Measurements from ENCODE around the gene TMEM271.
"Not testable (repeated sequence)": the region's sequence is repeated elsewhere in the genome, so short reads cannot be mapped to it uniquely, and the experiment has no call there.

TMEM271 gene

GRCh38 chr4:567457-568350 is 8.4 kb downstream of the TMEM271 start:
- DNase-seq (ENCODE audit: extremely low spot score, insufficient read length, low read depth) (no peak), FAIRE-seq (no peak)

DNA sequence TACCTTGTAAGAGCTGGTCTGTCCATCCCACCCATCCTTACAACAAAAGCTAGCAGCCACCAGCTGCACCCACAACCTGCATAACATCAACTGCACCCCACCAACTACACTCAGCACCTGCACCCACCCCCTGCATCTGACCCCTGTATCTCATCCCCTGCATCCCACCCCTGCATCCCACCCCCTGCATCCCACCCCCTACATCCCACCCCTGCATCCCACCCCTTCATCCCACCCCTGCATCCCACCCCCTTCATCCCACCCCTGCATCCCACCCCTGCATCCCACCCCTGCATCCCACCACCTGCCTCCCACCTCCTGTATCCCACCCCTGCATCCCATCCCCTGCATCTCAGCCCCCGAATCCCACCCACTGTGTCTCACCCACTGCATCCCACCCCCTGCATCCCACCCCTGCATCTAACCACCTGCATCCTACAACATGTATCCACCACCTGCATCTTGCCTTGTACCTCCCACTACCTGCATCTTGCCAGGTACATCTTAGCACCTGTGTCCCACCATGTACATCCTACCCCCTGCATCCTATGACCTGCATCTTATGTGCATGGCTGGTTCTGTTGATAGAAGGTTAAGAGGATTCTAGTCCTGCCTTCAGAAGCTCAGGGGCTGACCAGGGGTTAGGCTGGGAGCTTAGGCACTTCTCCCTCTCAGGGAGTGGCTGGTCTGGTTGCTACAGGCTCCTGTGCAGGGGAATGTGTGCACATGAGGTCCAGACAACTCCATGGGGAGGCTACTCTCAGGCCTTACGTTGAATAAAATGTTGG is 9.4 kb downstream of the TMEM271 start:
- FAIRE-seq (no peak), DNase-seq (ENCODE audit: extremely low spot score, insufficient read length, low read depth) (no peak)

DNA sequence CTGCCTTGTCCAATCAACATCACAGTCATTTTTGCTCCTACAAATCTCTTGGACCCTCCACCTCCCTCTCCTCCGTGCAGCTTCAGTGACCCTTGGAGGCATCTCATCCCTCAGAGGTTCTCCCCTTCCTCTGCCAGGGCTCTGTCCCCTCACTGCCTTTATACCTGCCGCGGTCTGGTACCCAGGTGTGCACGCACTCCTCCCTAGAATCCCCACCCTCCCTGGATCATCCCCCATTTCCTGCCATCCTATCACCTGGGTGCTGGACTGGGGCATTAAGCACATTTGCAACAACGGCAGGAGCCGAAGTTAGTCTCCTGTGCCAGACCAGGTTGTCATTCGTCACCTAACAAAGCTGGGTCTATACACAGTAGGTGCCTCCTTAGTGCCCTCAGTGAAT is 10.1 kb downstream of the TMEM271 start:
- FAIRE-seq (no peak), DNase-seq (ENCODE audit: extremely low spot score, insufficient read length, low read depth) (no peak)

DNA sequence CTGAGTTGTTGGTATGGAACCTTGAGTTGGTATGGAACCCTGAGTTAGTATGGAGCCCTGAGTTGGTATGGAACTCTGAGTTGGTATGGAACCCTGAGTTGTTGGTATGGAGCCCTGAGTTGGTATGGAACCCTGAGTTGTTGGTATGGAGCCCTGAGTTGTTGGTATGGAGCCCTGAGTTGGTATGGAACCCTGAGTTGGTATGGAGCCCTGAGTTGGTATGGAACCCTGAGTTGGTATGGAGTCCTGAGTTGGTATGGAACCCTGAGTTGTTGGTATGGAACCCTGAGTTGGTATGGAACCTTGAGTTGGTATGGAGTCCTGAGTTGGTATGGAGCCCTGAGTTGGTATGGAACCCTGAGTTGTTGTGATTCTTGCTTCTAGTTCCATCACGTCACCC is 10.5 kb downstream of the TMEM271 start:
- not testable (repeated sequence) for DNase-seq (ENCODE audit: extremely low spot score, insufficient read length, low read depth); FAIRE-seq

- FAIRE-seq; DNase-seq (ENCODE audit: extremely low spot score, insufficient read length, low read depth): not testable (repeated sequence)
Measured at GRCh38 chr4:562458-562857, 13.6 kb downstream of the TMEM271 start.

- DNase-seq (ENCODE audit: extremely low spot score, insufficient read length, low read depth) (no peak), FAIRE-seq (no peak)
Measured at GRCh38 chr4:561426-561825, 14.7 kb downstream of the TMEM271 start.

DNA sequence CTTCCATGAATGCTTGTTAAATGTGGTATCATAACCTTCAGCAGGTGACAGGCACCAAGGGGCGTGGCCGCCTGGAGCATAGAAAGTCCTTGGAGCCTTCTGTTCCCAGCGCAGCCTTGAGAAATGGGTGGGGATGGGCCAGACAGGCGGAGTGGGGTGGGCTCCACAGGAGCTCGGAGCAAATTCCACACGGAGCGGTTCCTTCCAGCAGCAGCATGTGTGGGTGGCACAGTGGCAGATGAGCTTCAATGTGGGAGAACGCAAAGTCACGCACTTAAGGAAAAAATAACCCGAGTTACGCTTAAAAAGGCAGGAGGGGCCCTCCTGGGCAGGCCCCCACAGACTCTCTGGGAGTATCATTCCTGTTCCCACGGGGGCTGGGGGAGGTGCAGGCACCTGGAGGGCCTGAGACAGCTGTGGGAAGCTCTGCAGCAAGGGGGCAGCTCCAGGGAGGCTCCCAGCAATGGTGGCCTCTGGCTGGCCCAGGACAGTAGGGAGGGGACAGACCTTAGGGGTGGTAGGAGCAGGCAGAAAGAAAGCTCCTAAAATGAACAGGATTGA is 15.3 kb downstream of the TMEM271 start:
- no peak for DNase-seq (ENCODE audit: extremely low spot score, insufficient read length, low read depth)
- FAIRE-seq, result no peak

GRCh38 chr4:560061-560460 is 16.0 kb downstream of the TMEM271 start:
- FAIRE-seq, result no peak

GRCh38 chr4:555566-556275 is 20.4 kb downstream of the TMEM271 start:
- no peak for FAIRE-seq
- DNase-seq (ENCODE audit: extremely low spot score, insufficient read length, low read depth), result no peak

More at GRCh38 chr4:560061-560460, 16.0 kb downstream of the TMEM271 start:
- no peak for DNase-seq (ENCODE audit: extremely low spot score, insufficient read length, low read depth)

DNA sequence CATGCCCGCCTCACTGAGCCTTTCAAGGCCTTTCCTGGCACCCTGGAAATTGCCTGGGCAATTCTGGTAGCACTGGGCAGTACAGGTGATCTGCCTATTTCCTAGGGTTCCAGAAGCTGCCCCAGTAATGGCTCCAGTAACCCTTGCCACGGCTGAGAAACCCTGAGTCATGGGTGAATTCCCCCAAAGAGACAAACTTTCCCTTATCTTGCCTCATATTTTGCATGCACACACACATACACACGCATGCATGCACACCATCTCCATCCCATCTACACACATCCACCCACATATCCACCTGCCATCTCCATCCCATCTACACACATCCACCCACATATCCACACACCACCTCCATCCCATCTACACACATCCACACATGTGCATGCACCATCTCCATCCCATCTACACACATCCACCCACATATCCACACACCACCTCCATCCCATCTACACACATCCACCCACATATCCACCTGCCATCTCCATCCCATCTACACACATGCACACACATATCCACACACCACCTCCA is 21.2 kb downstream of the TMEM271 start:
- DNase-seq (ENCODE audit: extremely low spot score, insufficient read length, low read depth); FAIRE-seq: not testable (repeated sequence)

- FAIRE-seq, result no peak
- DNase-seq (ENCODE audit: extremely low spot score, insufficient read length, low read depth), result no peak
Measured at GRCh38 chr4:552019-552418, 24.1 kb downstream of the TMEM271 start.

DNA sequence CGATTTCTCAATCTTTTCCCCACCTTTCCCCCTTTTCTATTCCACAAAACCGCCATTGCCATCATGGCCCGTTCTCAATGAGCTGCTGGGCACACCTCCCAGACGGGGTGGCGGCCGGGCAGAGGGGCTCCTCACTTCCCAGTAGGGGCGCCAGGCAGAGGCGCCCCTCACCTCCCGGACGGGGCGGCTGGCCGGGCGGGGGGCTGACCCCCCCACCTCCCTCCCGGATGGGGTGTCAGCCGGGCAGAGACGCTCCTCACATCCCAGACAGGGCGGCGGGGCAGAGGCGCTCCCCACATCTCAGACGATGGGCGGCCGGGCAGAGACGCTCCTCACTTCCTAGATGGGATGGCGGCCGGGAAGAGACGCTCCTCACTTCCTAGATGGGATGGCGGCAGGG is 25.8 kb downstream of the TMEM271 start:
- FAIRE-seq; DNase-seq (ENCODE audit: extremely low spot score, insufficient read length, low read depth): not testable (repeated sequence)

DNA sequence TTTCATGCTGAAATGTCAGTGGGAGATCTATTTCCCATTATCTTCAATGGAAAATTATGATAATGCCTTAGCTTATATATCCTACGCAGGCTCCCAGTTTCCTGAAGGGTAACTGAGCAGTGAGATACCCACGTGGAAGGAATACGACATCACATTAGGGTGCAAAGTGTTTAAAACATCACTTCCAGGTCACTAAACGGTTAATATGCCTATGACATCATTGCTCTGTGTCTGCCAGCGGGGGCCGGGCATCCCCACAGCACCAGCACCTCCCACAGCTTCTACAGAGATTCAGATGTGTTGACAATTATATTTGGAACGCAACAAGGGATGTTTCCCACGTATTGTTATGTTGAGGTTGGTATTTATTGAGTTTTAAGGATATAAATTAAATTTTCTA is 27.1 kb downstream of the TMEM271 start:
- no peak for FAIRE-seq

GRCh38 chr4:545612-546011 is 30.5 kb downstream of the TMEM271 start:
- no peak for FAIRE-seq
- no peak for DNase-seq (ENCODE audit: extremely low spot score, insufficient read length, low read depth)

More for the DNA sequence above, 27.1 kb downstream of the TMEM271 start:
- no peak for DNase-seq (ENCODE audit: extremely low spot score, insufficient read length, low read depth)

GRCh38 chr4:544386-545105 is 31.5 kb downstream of the TMEM271 start:
- no peak for FAIRE-seq
- no peak for DNase-seq (ENCODE audit: extremely low spot score, insufficient read length, low read depth)

DNA sequence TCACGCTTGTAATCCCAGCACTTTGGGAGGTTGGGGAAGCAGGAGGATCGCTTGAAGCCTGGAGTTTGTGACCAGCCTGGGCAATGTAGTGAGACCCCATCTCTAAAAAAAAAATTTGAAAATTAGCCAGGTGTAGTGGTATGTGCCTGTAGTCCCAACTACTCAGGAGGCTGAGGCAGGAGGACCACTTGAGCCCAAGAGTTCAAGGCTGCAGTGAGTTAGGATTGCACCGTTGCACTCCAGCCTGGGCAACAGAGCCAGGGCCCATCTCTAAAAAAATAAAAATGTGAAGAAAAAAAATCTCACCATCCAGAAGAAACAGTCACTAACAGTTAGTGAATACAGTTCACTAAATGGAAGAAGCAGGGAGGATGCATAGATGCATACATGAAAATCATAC is 34.8 kb downstream of the TMEM271 start:
- FAIRE-seq, result no peak

GRCh38 chr4:538542-539142 is 37.5 kb downstream of the TMEM271 start:
- DNase-seq (ENCODE audit: extremely low spot score, insufficient read length, low read depth), result no peak
- FAIRE-seq, result no peak

More for the DNA sequence above, 34.8 kb downstream of the TMEM271 start:
- DNase-seq (ENCODE audit: extremely low spot score, insufficient read length, low read depth), result no peak

DNA sequence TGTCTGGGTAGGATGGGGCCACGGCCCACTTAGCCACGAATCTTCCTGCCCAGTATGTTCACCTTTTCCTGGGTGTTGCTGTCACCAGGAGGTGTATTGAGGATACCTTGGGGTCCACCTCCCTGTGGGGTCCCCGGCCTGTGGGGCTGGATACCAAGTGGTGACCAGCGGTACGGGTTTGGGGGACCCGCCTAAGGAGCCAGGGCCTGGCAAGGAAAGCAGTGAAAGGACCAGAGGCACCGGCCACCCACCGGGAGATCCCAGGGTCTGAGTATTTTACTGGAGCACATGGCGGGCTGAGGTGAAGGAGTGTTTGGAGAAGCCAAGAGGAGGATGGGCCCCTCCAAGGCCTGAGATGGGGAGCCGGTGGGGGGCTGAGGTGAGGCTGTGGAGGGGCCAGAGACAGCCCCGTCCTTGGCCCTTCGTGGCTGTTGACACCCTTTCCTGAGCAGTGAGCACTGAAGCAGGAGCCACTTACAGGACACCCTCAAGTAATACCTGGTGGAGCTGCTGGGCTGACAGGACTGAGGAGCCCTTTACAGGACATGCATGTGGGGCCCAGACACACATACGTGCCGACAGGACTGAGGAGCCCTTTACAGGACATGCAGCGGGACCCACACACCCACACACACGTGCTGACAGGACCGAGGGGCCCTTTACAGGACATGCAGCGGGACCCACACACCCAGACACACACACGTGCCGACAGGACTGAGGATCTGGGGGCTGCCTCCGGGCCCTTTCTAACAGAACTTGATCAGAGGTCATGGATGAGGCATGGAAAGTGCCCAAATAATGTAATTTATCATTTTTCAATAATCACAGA is 38.4 kb downstream of the TMEM271 start:
- FAIRE-seq, result no peak
- no peak for DNase-seq (ENCODE audit: extremely low spot score, insufficient read length, low read depth)
